GM18526 (cell line): Measurements from ENCODE around the gene ARHGAP25.

Experiments used
- POLR2A ChIP-seq: IDR thresholded peaks from 3 replicates; pipeline ENCODE4 v1.6.1; 2011; ENCODE audit not compliant: insufficient read length; ENCODE audit errors: extremely low read depth

The ARHGAP25 gene

DNA sequence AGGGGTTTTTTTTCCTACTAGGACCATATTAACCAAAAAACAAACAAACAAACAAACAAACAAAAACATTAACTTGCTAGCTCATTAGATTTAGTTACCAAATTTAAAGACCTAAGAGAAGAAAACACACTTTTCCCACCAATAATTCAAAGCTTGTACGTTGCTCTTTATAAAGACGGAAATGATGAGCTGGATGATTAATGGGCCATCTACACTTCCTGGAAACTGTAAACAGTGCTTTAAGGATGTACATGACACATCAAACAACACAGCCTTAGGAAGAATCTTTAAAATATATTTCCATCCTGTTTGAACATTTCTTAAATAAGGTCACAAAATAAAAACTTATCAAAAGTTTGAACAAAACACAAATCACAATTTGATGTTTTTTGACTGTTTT, 135.6 kb downstream of the ARHGAP25 start:
- no peak for TF ChIP-seq POLR2A

DNA sequence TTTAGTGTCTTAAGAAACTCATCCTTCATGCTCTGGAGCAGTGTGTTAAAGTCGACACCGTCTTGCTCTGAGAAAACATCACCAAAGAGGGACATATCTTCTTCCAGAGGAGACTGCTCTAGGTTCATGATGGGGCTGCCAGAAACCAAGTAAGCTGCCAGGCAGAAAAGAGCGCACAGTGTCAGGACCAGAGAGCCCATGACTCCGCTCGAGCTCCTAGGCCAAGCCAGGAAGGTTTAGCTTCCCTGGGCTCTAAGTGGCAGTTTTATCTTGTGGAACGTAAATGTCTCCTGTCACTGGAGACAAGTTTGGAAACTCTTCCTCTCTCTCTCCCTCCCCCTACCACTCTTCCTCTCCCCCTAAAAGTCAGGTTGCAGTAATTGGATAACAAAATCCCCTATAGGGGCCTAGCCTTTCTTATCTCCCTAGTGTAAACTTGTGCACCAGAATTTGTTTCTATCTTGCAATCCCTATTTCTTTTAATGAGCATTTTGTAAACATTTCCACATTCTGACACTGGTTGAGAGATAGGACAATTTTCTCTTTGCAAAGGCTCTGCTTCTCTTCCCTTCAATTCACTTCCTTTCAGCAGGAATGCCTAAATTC, 136.7 kb downstream of the ARHGAP25 start, which contains the start of gene BMP10:
BMP10 (minus strand) TSS at position 239 of the 606 bp plus-strand sequence; CDS start at position 200, 39 bp downstream.
- no peak for TF ChIP-seq POLR2A
